ENCODE measurements around the gene FXYD3.

The FXYD3 gene

GRCh38 chr19:35136231-35136630 lies 20.6 kb downstream of the FXYD3 start:
- Histone ChIP-seq H3K36me3 (peaks cover 3% of the 10 kb centered on the region; the same call in 1 of the 2 replicates), H3K27ac (no peak overlapping the region), H3K27me3 (ENCODE audit: insufficient read depth, low read depth, severe bottlenecking) (no peaks in the 10 kb centered on the region), H3K9me3 (ENCODE audit: severe bottlenecking) (no peaks in the 10 kb centered on the region), H3K4me3 (ENCODE audit: low read depth, low read length) (no peak overlapping the region)
- peak; percentile 11 for DNase-seq
- TF ChIP-seq CTCF (IDR thresholded peaks at IDR 0.05; ENCODE audit: low read depth, low read length), result no peak

- no peak overlapping the region for H3K27ac ChIP-seq
- TF ChIP-seq CTCF (IDR thresholded peaks at IDR 0.05; ENCODE audit: low read depth, low read length), result no peak
- no peaks in the 10 kb centered on the region for H3K36me3 ChIP-seq
- H3K27me3 ChIP-seq (ENCODE audit: insufficient read depth, low read depth, severe bottlenecking), result no peaks in the 10 kb centered on the region
- H3K4me3 ChIP-seq (ENCODE audit: low read depth, low read length), result no peak overlapping the region
- H3K9me3 ChIP-seq (ENCODE audit: severe bottlenecking), result no peaks in the 10 kb centered on the region
- no peak for DNase-seq
Measured at GRCh38 chr19:35136977-35137702, 21.5 kb downstream of the FXYD3 start.

- TF ChIP-seq CTCF (IDR thresholded peaks at IDR 0.05; ENCODE audit: low read depth, low read length), result no peak
- H3K36me3 ChIP-seq, result no peaks in the 10 kb centered on the region
- DNase-seq, result peak; percentile 8
- H3K9me3 ChIP-seq (ENCODE audit: severe bottlenecking), result no peaks in the 10 kb centered on the region
- H3K4me3 ChIP-seq (ENCODE audit: low read depth, low read length), result no peak within 1 kb of the TSS
- peaks cover 3% of the 10 kb centered on the region for H3K27me3 ChIP-seq (ENCODE audit: insufficient read depth, low read depth, severe bottlenecking)
- peak within 1 kb of the TSS; percentile 50 for H3K27ac ChIP-seq
Measured at GRCh38 chr19:35138305-35138892, 22.8 kb downstream of the FXYD3 start, which contains the start of gene FXYD1. FXYD1 (plus strand) TSS chr19:35138824; CDS start chr19:35140080, 1,256 bp downstream.

GRCh38 chr19:35140207-35140961 lies 24.8 kb downstream of the FXYD3 start:
- H3K4me3 ChIP-seq (ENCODE audit: low read depth, low read length), result peak overlapping the region; percentile 24

More at GRCh38 chr19:35140207-35140961, 24.8 kb downstream of the FXYD3 start:
- H3K27ac ChIP-seq, result peak overlapping the region; percentile 49
- TF ChIP-seq CTCF (IDR thresholded peaks at IDR 0.05; ENCODE audit: low read depth, low read length), result no peak
- H3K36me3 ChIP-seq, result no peaks in the 10 kb centered on the region
- DNase-seq, result peak; percentile 8
- no peaks in the 10 kb centered on the region for H3K9me3 ChIP-seq (ENCODE audit: severe bottlenecking)
- H3K27me3 ChIP-seq (ENCODE audit: insufficient read depth, low read depth, severe bottlenecking), result peaks cover 12% of the 10 kb centered on the region
